GM18520 (cell line): ENCODE data around the gene SPDEF.

Experiments used
- ATAC-seq: cut with Tn5 transposase; IDR thresholded peaks from one replicate; pipeline ENCODE4 v1.9.1; 2021; ENCODE audit not compliant: unreplicated experiment

The SPDEF gene

DNA sequence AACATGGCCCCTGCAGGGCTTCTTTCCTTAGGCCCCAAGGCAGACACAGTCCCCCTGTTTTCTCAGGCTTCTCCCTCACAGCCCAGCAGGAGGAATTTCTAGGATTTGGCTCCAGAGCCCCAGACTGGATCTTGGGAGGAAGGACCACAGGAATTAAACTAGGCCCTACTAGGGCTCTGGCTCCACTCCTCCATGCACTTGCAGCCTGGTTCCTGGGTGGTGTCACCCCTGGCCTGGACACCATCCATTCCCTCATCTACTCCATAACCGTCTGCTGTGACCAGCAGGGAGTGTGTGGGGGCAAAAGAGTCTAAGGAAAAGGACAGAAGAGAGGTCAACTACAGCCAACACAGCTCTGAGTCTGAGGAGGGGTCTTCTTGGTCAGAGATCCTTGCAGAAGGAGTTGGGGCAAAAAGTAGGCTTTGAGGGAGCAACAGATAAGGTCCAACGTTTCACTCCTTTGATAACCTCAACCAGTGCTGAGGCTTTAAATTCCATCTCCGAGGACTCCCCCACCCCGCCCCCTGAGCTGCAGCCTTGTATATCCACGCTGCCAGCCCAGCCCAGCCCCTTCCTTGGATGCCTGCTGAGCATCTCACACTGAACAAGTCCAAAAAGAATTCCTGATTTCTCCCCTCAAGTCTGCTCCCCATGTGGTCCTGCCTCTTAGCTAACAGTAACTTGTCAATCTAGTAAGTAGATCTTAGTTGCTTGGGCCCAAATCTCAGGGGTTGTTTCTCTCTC lies 27.9 kb upstream of the SPDEF start:
- ATAC-seq: no peak

DNA sequence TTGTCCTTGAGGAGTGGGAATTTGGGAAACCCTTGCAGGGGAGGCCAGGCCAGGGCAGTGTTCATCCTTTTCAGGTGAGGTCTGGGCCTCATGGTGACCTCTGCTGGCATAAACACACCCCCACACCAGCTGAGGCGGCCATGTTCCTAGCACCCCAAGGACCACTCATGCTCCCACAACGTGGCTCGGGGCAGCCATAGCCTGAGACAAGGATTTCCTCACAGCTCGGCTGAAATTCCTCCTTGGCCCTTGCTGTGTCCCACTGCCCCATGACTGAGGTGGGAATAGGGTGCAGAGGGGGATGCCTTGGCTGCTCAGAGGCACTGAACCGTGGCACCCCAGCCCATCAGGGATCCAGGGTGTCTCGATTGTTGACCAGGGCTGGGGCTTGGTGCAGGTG lies 27.3 kb upstream of the SPDEF start:
- no peak for ATAC-seq

GRCh38 chr6:34581561-34581920 lies 25.4 kb upstream of the SPDEF start:
- ATAC-seq: no peak

- ATAC-seq: no peak
These were observed 24.8 kb upstream of the SPDEF start for GRCh38 chr6:34580707-34581560.

GRCh38 chr6:34578445-34579262 lies 22.5 kb upstream of the SPDEF start:
- ATAC-seq: no peak

DNA sequence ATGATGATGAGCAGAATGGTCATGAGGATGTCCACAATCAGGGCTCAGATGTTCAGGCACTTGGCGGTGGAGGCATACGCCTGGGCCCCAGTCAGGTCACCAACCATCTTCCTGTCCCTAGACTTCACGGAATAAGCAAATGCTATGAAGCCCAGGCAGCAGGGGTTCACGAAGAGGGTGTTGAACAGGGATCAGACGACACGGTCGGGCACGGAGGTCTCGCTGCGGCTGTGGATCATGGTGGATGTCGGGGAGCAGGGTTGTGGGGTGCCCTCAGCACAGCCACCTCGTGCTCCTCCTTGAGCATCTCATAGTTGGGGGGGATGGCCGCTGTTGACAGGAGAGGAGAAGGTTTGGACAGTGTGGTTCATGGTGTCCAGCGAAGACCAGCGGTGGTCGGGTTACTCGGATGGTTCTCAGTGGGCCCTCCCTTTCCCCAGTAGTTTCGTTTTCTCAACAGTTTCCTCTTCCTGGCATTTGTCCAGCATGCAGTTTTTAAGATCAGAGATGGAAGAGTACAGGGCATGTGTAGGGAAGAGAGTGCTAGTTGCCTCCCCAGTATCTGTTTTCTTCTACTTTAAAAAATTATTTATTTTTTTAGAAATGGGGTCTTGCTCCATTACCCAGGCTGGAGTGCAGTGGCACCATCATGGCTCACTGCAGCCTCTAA lies 20.3 kb upstream of the SPDEF start:
- ATAC-seq: no peak

DNA sequence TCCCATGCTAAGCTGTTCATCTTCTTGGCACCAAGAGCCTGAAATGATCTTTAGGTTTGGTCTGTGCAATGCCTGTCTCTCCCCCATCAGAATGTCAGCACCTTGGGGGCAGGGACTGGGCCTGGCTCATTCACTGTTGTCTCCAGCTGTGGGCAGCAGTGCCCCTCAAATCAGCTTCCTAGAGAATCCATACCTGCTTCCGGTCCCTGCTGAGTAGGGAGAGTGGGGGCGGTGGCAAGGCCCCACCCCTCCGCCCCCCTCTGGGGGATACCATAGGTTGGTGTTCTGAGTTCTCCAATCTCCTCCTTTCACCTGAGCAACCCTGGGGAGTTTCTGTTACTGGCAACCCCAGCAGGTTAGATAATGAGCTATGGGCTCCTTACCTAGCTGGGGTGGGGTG lies 19.2 kb upstream of the SPDEF start:
- no peak for ATAC-seq

DNA sequence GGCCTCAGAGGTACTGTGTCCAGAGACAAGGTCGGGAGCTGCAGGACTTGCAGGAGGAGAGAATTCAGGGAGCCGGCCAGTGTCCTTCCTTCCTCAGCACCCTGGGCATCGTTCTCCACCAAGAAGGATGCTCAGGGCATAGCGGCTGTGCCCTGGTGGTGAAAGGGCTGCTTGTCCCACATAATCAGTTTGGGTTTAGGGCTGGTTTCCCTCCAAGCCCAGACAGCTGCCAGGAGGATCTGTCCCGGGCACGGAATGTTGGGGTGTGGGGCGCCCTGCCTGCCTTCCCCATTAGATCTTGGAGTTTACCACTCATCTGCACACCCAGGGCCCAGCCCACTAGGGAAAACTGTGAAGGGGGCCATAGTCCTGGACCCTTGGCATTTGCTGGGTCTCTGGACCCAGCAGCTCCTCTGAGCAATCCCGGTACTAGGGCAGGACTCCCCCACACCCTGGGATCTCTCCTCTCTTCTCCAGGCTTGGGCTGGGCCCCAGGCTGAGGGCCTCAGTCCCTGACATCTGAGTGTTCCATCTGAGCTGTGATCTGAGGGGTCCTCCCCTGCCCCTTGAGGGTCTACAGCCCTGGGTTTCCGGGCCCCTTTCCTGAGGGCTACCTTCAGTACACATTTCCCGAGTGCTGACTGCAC lies 18.6 kb upstream of the SPDEF start:
- no peak for ATAC-seq

DNA sequence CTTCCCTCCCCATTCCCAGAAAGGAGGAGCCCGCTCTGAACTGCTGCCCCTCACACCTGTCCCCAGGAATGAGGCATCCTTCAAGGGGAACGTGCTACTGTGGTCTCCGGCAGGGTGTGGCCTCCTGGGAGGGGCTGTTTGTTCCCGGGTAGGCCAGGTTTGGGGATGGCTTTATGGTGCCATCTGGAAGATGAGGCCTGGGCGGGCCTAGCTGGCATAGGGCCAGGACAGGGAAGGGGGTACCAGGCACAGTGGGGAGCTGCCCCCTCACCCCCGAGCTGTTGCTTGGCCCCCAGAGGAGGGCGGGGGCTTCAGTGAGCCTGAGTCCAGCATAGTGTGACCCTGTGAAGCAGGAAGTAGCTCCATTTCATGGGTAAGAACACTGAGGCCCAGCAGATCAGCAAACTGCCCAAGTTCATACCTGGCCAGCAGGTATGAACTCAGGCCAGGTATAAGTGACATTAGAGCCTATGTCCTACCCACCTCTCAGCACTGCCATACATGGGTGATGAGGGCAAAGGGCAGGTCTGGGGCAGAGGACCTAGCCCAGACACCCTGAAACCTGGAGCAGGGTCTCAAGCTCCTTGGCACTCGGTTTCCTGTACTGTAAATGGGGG lies 17.5 kb upstream of the SPDEF start:
- ATAC-seq: no peak

DNA sequence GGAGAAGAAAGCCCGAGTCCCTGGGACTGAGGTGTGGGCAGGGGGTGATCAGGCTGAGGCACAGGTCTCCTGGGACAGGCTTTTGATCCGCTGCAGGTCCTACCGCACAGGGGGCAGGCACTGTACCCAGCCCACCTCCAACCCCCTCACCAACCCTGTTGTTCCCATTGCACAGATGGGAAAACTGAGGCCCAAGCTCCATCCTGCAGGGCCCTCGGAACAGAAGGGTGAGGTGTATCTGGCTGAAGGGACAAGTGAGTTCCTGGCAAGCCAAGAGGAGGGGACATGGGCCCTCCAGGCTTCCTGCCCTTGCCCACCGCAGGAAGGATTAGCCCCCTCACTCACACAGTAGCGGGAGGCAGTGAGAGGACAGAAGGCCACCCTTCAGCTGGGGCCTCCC lies 16.5 kb upstream of the SPDEF start:
- no peak for ATAC-seq

DNA sequence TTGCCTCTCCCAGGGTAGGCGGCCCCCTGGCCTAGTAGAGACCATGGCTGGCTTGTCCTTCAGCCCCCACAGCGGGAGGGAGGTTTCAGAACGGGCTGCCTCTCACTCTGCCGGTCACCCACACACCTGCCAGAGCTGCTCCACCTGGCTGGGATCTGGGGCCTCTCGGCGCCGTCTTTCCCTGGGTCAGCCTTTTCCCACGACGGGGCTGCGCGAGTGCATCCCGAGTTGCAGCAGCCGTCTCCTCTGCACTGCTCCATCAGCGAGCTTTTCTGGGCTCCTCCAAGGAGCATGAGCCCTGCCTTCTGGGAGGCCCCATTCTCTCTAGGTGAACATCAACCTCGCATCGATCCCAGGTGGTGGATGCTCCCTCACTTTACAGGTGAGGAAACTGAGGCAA lies 15.9 kb upstream of the SPDEF start:
- no peak for ATAC-seq

DNA sequence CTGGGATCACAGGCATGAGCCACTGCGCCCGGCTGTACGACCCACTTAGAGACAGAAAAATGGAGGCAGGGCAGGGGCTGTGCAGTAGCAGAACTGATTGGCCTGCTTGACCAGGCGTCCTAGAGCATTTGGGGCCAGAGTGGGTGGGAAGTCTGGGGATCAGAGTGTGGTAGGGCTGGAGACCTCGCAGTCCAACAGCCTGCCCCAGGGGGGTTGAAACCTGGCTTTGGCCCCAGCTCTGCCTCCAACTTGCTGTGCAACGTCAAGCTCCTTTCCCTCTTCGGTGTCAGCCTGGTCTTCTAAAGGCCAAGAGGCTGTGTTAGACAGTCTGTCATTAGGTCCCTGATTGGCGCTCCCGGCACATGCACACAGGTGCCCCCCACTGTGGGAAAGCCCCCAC lies 15.3 kb upstream of the SPDEF start:
- no peak for ATAC-seq

- no peak for ATAC-seq
These were observed 14.1 kb upstream of the SPDEF start for GRCh38 chr6:34570066-34570833.

DNA sequence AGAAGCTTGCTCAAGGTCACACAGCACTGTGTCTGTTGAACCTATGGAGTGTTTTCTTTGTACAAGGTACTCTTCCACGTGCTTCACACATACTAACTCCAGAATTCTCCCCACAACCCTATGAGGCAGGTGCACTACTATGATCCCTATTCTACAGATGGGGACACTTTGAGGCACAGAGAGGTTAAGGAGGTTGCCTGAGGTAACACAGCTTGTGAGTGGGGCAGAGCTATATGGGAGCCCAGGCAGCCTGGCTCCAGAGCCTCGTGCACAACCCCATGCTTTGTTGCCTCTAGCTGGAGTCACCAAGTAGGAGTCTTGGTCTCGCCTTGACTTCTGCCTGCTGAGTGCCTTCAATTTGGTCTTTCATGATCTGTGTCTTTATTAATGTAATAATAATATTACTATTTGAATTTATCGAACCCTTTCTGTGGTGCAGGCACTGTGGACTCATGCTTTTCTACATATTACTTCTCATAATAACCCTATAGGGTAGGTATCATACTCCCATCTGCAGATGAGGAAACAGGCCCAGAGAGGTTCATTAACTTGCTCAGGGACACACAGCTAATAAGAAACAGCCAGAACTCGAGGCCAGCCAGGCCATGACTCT lies 13.3 kb upstream of the SPDEF start:
- ATAC-seq: no peak

DNA sequence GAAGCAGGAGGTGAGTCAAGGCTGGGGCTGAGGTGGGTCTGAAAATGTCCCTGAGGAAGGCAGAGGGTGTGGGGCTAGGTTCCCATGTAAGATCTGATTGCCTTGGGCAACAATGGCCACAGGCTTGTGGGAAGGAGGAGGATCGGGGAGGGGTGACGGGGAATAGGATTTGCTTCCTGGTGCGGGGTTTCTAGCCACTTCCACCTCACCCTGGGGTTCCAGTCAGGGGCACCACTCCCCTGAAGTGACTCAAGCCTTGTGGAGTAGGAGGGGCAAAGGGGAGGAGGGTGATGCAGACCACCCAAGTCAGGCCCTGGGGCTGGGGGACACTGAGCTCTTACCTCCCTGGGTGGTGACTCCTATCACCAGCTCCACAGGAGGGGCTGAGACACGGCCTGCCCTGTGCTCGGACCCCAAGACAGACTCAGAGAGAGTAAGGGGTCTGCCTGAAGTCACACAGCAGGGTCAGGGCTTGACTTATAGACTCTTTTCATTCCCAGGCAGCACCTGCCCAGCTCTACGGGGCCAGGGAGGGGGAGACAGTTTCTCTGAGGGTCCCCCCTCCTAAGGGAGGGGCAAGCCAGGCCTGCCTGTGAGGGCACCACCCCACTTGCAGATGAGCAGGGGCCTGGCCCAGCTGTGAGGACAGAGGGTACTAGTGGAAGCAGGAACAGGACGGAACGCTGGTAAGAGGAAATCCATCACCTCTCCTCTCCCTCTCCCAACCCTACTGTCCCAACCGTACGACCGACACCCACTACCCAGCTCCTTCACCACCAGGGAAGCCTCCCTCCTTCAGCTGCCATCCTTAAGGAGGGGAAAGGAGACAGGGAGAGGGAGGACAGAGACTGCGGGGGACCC lies 12.4 kb upstream of the SPDEF start:
- ATAC-seq: no peak

DNA sequence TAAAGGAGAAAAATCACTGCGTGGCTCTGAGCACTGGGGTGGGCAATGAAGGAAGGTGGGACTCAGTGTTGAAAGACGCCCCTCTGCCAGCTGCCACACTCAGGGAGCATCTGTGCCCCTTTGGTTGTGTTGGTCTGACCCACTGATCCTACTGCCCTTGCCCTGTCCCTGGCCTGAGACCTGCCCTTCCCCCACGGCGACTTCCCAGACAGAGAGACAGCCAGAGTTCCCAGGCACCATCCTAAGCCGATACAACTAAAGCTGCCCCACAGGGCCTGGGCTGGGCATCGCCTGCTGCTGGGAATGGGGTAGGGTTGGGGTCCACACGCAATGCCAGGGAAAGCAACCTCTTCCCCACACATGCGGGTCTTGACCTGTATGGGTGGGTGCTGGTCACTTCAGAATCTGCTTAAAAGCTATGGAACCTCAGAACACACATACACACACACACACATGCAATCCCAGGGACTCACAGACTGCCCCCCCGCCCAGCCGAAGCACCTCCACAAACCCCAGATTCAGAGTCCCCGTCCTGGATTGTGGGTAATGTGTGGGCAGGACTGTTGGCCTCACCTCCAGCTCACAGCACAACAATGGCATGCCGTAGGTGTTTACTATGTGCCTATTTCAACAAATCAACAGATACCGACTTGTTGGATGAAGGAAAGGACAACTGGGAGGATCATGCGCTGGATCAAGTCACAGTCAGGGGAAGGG lies 10.9 kb upstream of the SPDEF start:
- ATAC-seq: no peak

DNA sequence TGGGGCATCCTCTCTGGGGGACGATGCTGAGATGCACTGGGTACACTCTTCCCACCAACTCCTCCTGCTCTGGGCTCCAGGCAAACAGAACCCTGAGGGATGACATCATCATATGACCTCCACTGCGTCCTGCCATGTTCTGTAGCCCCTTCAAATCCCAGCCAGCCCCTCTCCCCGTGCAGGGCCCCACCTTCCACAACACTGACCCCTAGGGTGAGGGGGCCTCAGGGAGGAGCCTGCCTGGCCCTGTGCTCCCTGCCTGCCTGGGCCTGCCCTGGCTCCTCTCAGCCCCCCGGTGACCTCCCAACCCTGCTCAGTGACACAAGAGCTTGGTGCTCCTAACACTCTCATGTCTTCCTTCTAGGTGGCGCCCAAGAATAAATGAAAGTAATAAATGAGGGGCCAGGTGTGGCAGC lies 9.6 kb upstream of the SPDEF start:
- no peak for ATAC-seq
